Measurements from ENCODE around the gene DVL3.

DNA sequence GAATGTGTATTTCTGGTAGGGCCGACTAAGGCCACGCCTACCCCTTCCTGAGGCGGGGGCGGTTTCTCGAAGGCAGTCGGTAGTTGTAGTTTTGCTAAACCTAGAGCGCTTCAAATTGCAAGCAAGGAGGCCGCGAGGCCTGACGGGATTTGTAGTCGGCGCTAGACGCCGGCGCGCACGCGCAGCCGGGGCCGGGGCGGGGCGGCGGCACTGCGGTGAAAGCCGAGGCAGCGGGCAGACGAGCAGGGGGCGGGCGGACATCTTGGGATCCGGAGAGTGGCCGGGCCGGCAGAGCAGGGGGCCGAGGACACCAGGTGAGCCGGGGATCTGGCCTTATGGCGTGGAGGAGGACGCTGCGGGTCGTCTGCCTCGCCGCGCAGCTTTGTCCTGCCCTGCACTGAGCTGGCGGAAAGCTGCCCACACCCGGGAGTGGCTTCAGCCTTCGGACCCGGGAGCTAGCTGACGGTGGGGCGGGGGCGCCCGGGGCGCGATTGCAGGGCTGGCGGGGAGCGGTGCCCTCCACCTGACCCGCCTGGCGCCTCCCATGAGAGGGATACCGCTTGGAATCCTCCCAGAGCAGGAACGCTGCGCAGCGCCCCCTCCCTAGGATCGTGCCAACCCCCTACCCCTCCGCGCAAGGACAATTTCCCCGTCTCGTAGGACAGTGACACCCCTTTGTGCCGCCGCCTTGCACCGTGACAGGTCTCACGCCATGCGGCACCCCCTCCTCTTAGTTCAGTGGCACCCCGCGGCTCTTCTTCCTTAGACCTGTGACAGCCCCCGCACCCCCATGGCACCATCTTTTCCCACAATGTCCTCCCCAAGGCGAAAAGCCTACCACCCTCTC, 19.7 kb downstream of the DVL3 start, which contains the start of gene AP2M1:
- TF ChIP-seq, protein P1, sequence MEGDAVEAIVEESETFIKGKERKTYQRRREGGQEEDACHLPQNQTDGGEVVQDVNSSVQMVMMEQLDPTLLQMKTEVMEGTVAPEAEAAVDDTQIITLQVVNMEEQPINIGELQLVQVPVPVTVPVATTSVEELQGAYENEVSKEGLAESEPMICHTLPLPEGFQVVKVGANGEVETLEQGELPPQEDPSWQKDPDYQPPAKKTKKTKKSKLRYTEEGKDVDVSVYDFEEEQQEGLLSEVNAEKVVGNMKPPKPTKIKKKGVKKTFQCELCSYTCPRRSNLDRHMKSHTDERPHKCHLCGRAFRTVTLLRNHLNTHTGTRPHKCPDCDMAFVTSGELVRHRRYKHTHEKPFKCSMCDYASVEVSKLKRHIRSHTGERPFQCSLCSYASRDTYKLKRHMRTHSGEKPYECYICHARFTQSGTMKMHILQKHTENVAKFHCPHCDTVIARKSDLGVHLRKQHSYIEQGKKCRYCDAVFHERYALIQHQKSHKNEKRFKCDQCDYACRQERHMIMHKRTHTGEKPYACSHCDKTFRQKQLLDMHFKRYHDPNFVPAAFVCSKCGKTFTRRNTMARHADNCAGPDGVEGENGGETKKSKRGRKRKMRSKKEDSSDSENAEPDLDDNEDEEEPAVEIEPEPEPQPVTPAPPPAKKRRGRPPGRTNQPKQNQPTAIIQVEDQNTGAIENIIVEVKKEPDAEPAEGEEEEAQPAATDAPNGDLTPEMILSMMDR (IDR thresholded peaks at IDR 0.05): peak in 1 of 7 experiments; percentile 12
- peak in 2 of 3 donors; percentile 68 to 76 for TF ChIP-seq POLR2A (IDR thresholded peaks at IDR 0.05)

All from body of pancreas (tissue), 4 donors.